Testis (tissue), 2 donors: ENCODE measurements around the gene PBX1.

Experiments used
- CTCF ChIP-seq, 3 experiments: fragments of 450-650 bp in 2 of 3; fragments of 200-600 bp in 1 of 3; sonication (generic) in 1 of 3; IDR thresholded peaks; one replicate each; pipeline ENCODE4 v1.5.1; 2016 to 2019; ENCODE audit warnings: antibody characterized with exemption in 3 of 3, mild to moderate bottlenecking in 2 of 3, moderate library complexity in 1 of 3
- POLR2A ChIP-seq: fragments of 450-650 bp; IDR thresholded peaks from one replicate; pipeline ENCODE4 v1.6.1; 2017; ENCODE audit warnings: antibody characterized with exemption, mild to moderate bottlenecking, moderate library complexity

- TF ChIP-seq CTCF (IDR thresholded peaks at IDR 0.05), result no peak
- no peak for TF ChIP-seq POLR2A
Observed at GRCh38 chr1:164780863-164781262, 221.9 kb downstream of the PBX1 start.
